DND-41 (cell line): ENCODE data around the gene GPC5.

Experiments used
- ATAC-seq: fragments of 200-7000 bp; cut with Tn5 transposase; 3 replicates; pipeline ENCODE4 v1.9.1; 2021; ENCODE audit warnings: low read depth; ENCODE audit not compliant: insufficient read depth
- DNase-seq: peaks from one replicate; pipeline ENCODE4 v3.0.0-alpha.2; 2020
- H2AFZ ChIP-seq: 2 replicates; pipeline ENCODE4 v1.6.0; 2012; ENCODE audit warnings: low read depth, low read length
- H3K27ac ChIP-seq: 2 replicates; pipeline ENCODE4 v1.5.1; 2012; ENCODE audit warnings: low read length, inconsistent platforms
- H3K27me3 ChIP-seq: fragments of 200-600 bp; sonication (generic); 2 replicates; pipeline ENCODE4 v1.6.0; 2012; ENCODE audit warnings: low read length, mild to moderate bottlenecking, inconsistent platforms; ENCODE audit not compliant: insufficient read depth, poor library complexity
- H3K36me3 ChIP-seq: 2 replicates; pipeline ENCODE4 v1.5.1; 2012; ENCODE audit warnings: low read length, inconsistent platforms; ENCODE audit not compliant: insufficient read depth
- H3K4me1 ChIP-seq: 2 replicates; pipeline ENCODE4 v1.5.1; 2012; ENCODE audit warnings: mild to moderate bottlenecking, low read length; ENCODE audit not compliant: insufficient read depth
- H3K4me2 ChIP-seq: 2 replicates; pipeline ENCODE4 v1.6.0; 2012; ENCODE audit warnings: mild to moderate bottlenecking, moderate library complexity, low read length, inconsistent platforms; ENCODE audit not compliant: insufficient read depth
- H3K4me3 ChIP-seq, 2 experiments: fragments of 200-600 bp in 1 of 2; shearing (Covaris generic) in 1 of 2; 2 replicates each; pipeline ENCODE4 v1.5.1; 2012 to 2016; ENCODE audit warnings: inconsistent platforms in 2 of 2, low read length in 2 of 2, mild to moderate bottlenecking in 2 of 2, low read depth in 1 of 2, moderate library complexity in 1 of 2
- H3K79me2 ChIP-seq: 2 replicates; pipeline ENCODE4 v1.6.0; 2012; ENCODE audit warnings: low read length, inconsistent platforms; ENCODE audit not compliant: insufficient read depth
- H3K9ac ChIP-seq: 2 replicates; pipeline ENCODE4 v1.6.0; 2012; ENCODE audit warnings: low read depth, mild to moderate bottlenecking, inconsistent platforms, low read length, moderate library complexity
- H3K9me3 ChIP-seq: 2 replicates; pipeline ENCODE4 v1.5.1; 2012; ENCODE audit warnings: low read length, moderate library complexity, mild to moderate bottlenecking, inconsistent platforms; ENCODE audit not compliant: insufficient read depth, severe bottlenecking
- H4K20me1 ChIP-seq: 2 replicates; pipeline ENCODE4 v1.6.0; 2012; ENCODE audit warnings: low read length; ENCODE audit not compliant: insufficient read depth
- EZH2 ChIP-seq: IDR thresholded peaks from 3 replicates; pipeline ENCODE4 v1.6.1; 2012; ENCODE audit warnings: borderline replicate concordance, low read depth, mild to moderate bottlenecking, moderate library complexity, low read length, inconsistent platforms; ENCODE audit not compliant: severe bottlenecking
- TF ChIP-seq, protein P1 (sequence below): IDR thresholded peaks from 2 replicates; pipeline ENCODE4 v1.5.1; 2012; ENCODE audit warnings: borderline replicate concordance, low read length, moderate library complexity, mild to moderate bottlenecking; ENCODE audit not compliant: poor library complexity, severe bottlenecking; ENCODE audit errors: extremely low read depth

Gene GPC5

DNA sequence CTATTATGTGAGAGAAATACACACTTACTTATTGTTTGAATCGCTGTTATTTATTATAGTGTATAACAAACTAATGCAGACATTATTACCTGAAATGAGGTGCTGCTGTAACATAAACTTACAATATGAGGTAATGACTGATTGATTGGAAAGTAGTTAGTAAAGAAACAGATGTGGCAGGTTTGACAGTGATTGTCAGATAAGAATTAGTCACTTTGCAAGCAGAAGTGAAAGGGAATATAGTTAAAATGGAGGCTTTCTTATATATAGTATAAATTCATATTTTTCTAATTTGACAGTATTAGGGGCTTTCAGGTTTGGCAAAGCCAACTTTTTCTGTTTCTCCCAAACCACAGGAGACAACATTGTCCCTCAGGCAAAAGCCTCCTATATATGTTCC, 30.3 kb upstream of the GPC5 start:
- TF ChIP-seq, protein P1, sequence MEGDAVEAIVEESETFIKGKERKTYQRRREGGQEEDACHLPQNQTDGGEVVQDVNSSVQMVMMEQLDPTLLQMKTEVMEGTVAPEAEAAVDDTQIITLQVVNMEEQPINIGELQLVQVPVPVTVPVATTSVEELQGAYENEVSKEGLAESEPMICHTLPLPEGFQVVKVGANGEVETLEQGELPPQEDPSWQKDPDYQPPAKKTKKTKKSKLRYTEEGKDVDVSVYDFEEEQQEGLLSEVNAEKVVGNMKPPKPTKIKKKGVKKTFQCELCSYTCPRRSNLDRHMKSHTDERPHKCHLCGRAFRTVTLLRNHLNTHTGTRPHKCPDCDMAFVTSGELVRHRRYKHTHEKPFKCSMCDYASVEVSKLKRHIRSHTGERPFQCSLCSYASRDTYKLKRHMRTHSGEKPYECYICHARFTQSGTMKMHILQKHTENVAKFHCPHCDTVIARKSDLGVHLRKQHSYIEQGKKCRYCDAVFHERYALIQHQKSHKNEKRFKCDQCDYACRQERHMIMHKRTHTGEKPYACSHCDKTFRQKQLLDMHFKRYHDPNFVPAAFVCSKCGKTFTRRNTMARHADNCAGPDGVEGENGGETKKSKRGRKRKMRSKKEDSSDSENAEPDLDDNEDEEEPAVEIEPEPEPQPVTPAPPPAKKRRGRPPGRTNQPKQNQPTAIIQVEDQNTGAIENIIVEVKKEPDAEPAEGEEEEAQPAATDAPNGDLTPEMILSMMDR = no peak
- TF ChIP-seq EZH2 = no peak
- no peaks in the 10 kb centered on the region for H3K36me3 ChIP-seq
- no peak overlapping the region for H3K4me2 ChIP-seq
- H2AFZ ChIP-seq = no peak overlapping the region
- no peak overlapping the region for H3K9ac ChIP-seq
- ATAC-seq (no peak), DNase-seq (no peak)
- H3K4me1 ChIP-seq = no peaks in the 10 kb centered on the region
- H3K4me3 ChIP-seq = no peak overlapping the region
- no peaks in the 10 kb centered on the region for H3K27me3 ChIP-seq
- H4K20me1 ChIP-seq = 0 out of 2 replicates have a peak, but pooled peaks cover 3% of the 10 kb centered on the region
- H3K79me2 ChIP-seq = no peaks in the 10 kb centered on the region
- no peak overlapping the region for H3K27ac ChIP-seq
- no peaks in the 10 kb centered on the region for H3K9me3 ChIP-seq

DNA sequence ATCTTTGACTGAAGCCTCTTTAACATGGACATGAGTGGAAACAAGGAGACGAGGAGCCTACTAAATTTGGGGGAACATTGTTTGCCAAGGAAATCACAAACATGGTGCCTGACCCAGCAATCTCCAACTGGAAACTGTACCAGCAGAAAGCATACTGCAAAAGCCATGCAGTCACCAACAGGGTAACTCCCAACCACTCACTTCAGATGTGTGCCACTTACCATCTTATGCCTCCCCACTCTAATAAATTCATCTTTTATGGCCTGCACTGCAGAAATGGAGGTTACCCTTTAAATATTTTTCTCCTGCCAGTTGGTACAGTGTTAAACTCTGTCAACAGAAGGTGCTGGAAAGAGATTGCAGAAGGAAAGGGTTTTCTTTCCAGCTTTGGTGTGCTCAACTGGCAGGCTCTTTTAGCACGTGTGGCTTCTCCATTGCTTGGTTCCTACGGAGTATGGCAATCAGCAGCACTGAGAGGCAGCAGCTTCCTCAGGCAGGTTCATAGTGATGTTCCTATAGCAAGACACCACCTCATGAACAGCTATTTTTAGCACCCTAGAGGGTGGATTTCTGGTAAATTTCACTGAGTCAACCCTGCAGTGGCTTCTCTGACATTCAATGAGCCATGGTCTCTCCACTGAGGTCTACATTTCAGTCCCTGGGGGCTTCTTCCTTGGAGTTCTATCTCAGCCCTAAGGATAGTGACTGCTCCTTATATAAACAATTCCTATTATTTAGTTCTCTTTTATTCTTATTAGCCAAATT, 29.6 kb upstream of the GPC5 start:
- Histone ChIP-seq H3K9ac (no peak overlapping the region), H3K4me2 (no peak overlapping the region), H3K9me3 (no peaks in the 10 kb centered on the region), H3K27ac (no peak overlapping the region), H3K4me3 (no peak overlapping the region), H3K79me2 (no peaks in the 10 kb centered on the region), H3K36me3 (no peaks in the 10 kb centered on the region), H3K27me3 (no peaks in the 10 kb centered on the region), H3K4me1 (no peaks in the 10 kb centered on the region), H4K20me1 (0 out of 2 replicates have a peak, but pooled peaks cover 3% of the 10 kb centered on the region), H2AFZ (no peak overlapping the region)
- no peak for ATAC-seq
- no peak for TF ChIP-seq EZH2
- TF ChIP-seq, protein P1 = no peak
- no peak for DNase-seq

DNA sequence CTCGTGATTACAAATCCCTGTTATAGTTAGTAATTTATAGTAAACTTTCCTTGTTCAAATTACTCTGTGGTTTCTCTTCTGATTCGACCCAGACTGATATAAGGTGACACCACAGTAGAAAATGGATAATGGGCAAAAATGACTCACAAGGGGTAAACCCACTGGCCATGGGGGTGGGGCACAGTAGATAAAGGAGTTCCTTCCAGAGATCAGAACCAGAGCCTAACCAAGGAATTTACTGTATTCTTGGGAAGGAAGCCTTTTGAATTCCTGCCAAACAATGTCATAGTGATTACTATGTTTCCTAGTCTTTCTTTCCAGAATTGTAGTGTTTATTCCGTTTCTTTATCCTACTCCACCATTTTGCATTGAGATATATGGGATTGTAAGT, 29.0 kb upstream of the GPC5 start:
- TF ChIP-seq, protein P1 = no peak
- no peak for TF ChIP-seq EZH2
- Histone ChIP-seq H3K36me3 (no peaks in the 10 kb centered on the region), H4K20me1 (0 out of 2 replicates have a peak, but pooled peaks cover 3% of the 10 kb centered on the region), H3K4me3 (no peak overlapping the region), H2AFZ (no peak overlapping the region), H3K9me3 (no peaks in the 10 kb centered on the region), H3K4me2 (no peak overlapping the region), H3K27me3 (no peaks in the 10 kb centered on the region), H3K9ac (no peak overlapping the region), H3K4me1 (no peaks in the 10 kb centered on the region), H3K79me2 (no peaks in the 10 kb centered on the region), H3K27ac (no peak overlapping the region)
- no peak for ATAC-seq
- no peak for DNase-seq
